ENCODE data around the gene SIRT6. TPM values are rescaled to one million over a fixed set of nuclear protein-coding genes. Genes with fewer than 3 reads are reported as not detected.
"Not testable (repeated sequence)": the region's sequence is repeated elsewhere in the genome, so short reads cannot be mapped to it uniquely, and the experiment has no call there.

Gene SIRT6
- total RNA-seq, result 8.3 and 16.3 TPM in 2 replicates

GRCh38 chr19:4182084-4182810 is at the start of gene SIRT6, which contains the start of gene ANKRD24:
Gene SIRT6 (minus strand): TSS chr19:4182563. CDS start chr19:4182539, 24 bp downstream.
Gene ANKRD24 (plus strand): TSS chr19:4182689. CDS start chr19:4186426, 3,737 bp downstream.
- Histone ChIP-seq H2AFZ (ENCODE audit: low read length) (peak within 1 kb of the TSS; percentile 92), H3K4me2 (ENCODE audit: insufficient read depth, low read length) (peak within 1 kb of the TSS; percentile 96), H3K27me3 (ENCODE audit: insufficient read depth, low read length) (no peaks in the 10 kb centered on the region), H3K9me3 (ENCODE audit: low read depth, low read length) (no peaks in the 10 kb centered on the region), H3K4me1 (ENCODE audit: insufficient read depth, low read length) (peaks cover 11% of the 10 kb centered on the region), H3K27ac (ENCODE audit: low read depth, low read length) (peak within 1 kb of the TSS; percentile 76), H3K36me3 (ENCODE audit: insufficient read depth, low read length) (peaks cover 6% of the 10 kb centered on the region), H3K79me2 (ENCODE audit: insufficient read depth, low read length) (peaks cover 19% of the 10 kb centered on the region), H3K4me3 (ENCODE audit: insufficient read depth, low read length) (peak within 1 kb of the TSS; percentile 96), H4K20me1 (ENCODE audit: insufficient read depth, low read length) (peaks cover 4% of the 10 kb centered on the region)
- peak; percentile 100 for DNase-seq (ENCODE audit: insufficient read length, low spot score, missing footprints)
- TF ChIP-seq CTCF (IDR thresholded peaks at IDR 0.05; ENCODE audit: extremely low read depth, low read depth, low read length), result no peak

GRCh38 chr19:4232139-4232538 is 49.8 kb upstream of the SIRT6 start:
- DNase-seq (ENCODE audit: insufficient read length, low spot score, missing footprints), result not testable (repeated sequence)

GRCh38 chr19:4231521-4231920 is 49.2 kb upstream of the SIRT6 start:
- not testable (repeated sequence) for H3K27ac ChIP-seq (ENCODE audit: low read depth, low read length); DNase-seq (ENCODE audit: insufficient read length, low spot score, missing footprints); H3K36me3 ChIP-seq (ENCODE audit: insufficient read depth, low read length); H3K9me3 ChIP-seq (ENCODE audit: low read depth, low read length); H3K4me3 ChIP-seq (ENCODE audit: insufficient read depth, low read length); H3K79me2 ChIP-seq (ENCODE audit: insufficient read depth, low read length); H2AFZ ChIP-seq (ENCODE audit: low read length); H3K4me2 ChIP-seq (ENCODE audit: insufficient read depth, low read length); H4K20me1 ChIP-seq (ENCODE audit: insufficient read depth, low read length)
- Histone ChIP-seq H3K4me1 (ENCODE audit: insufficient read depth, low read length) (peaks cover 12% of the 10 kb centered on the region), H3K27me3 (ENCODE audit: insufficient read depth, low read length) (peaks cover 17% of the 10 kb centered on the region)

More at GRCh38 chr19:4232139-4232538, 49.8 kb upstream of the SIRT6 start:
- not testable (repeated sequence) for H3K79me2 ChIP-seq (ENCODE audit: insufficient read depth, low read length); H4K20me1 ChIP-seq (ENCODE audit: insufficient read depth, low read length); H3K36me3 ChIP-seq (ENCODE audit: insufficient read depth, low read length); H3K4me3 ChIP-seq (ENCODE audit: insufficient read depth, low read length); H3K9me3 ChIP-seq (ENCODE audit: low read depth, low read length); H2AFZ ChIP-seq (ENCODE audit: low read length); H3K4me2 ChIP-seq (ENCODE audit: insufficient read depth, low read length); H3K27ac ChIP-seq (ENCODE audit: low read depth, low read length)
- peaks cover 12% of the 10 kb centered on the region for H3K4me1 ChIP-seq (ENCODE audit: insufficient read depth, low read length)
- H3K27me3 ChIP-seq (ENCODE audit: insufficient read depth, low read length), result peaks cover 17% of the 10 kb centered on the region

- not testable (repeated sequence) for H3K27ac ChIP-seq (ENCODE audit: low read depth, low read length); H3K36me3 ChIP-seq (ENCODE audit: insufficient read depth, low read length); H3K79me2 ChIP-seq (ENCODE audit: insufficient read depth, low read length); H3K9me3 ChIP-seq (ENCODE audit: low read depth, low read length); DNase-seq (ENCODE audit: insufficient read length, low spot score, missing footprints); H3K4me3 ChIP-seq (ENCODE audit: insufficient read depth, low read length); H2AFZ ChIP-seq (ENCODE audit: low read length); H4K20me1 ChIP-seq (ENCODE audit: insufficient read depth, low read length); H3K4me2 ChIP-seq (ENCODE audit: insufficient read depth, low read length)
- Histone ChIP-seq H3K4me1 (ENCODE audit: insufficient read depth, low read length) (peaks cover 12% of the 10 kb centered on the region), H3K27me3 (ENCODE audit: insufficient read depth, low read length) (peaks cover 20% of the 10 kb centered on the region)
These were observed 47.9 kb upstream of the SIRT6 start for GRCh38 chr19:4230237-4230636.

GRCh38 chr19:4229179-4229931 is 47.0 kb upstream of the SIRT6 start, which contains the start of gene EBI3:
Gene EBI3 (plus strand): TSS chr19:4229523. CDS start chr19:4229551, 28 bp downstream.
- H3K27ac ChIP-seq (ENCODE audit: low read depth, low read length), result no peak within 1 kb of the TSS
- peak within 1 kb of the TSS; percentile 57 for H3K4me2 ChIP-seq (ENCODE audit: insufficient read depth, low read length)
- H4K20me1 ChIP-seq (ENCODE audit: insufficient read depth, low read length), result no peaks in the 10 kb centered on the region
- no peak for TF ChIP-seq CTCF (IDR thresholded peaks at IDR 0.05; ENCODE audit: extremely low read depth, low read depth, low read length)
- H3K27me3 ChIP-seq (ENCODE audit: insufficient read depth, low read length), result peaks cover 20% of the 10 kb centered on the region
- no peaks in the 10 kb centered on the region for H3K36me3 ChIP-seq (ENCODE audit: insufficient read depth, low read length)
- no peaks in the 10 kb centered on the region for H3K79me2 ChIP-seq (ENCODE audit: insufficient read depth, low read length)
- no peak within 1 kb of the TSS for H2AFZ ChIP-seq (ENCODE audit: low read length)
- no peaks in the 10 kb centered on the region for H3K9me3 ChIP-seq (ENCODE audit: low read depth, low read length)
- peaks cover 12% of the 10 kb centered on the region for H3K4me1 ChIP-seq (ENCODE audit: insufficient read depth, low read length)
- no peak within 1 kb of the TSS for H3K4me3 ChIP-seq (ENCODE audit: insufficient read depth, low read length)
- DNase-seq (ENCODE audit: insufficient read length, low spot score, missing footprints), result peak; percentile 78

Measured in osteoblast (primary cell).